Calu3 (cell line): ENCODE data around the gene TUT1. TPM values are rescaled to one million over a fixed set of nuclear protein-coding genes. Genes with fewer than 3 reads are reported as not detected.
"Not testable (repeated sequence)": the region's sequence is repeated elsewhere in the genome, so short reads cannot be mapped to it uniquely, and the experiment has no call there.

Experiments
- BruUV-seq: library from RNA; stranded (reverse); fragments of 400-500 nt; replicated peaks from 2 replicates; lab custom pipeline; 2021; lab: Mats Ljungman, UMichigan
- CTCF ChIA-PET: fragments of 300-600 bp; sonication (Branson Sonifier 250); formaldehyde crosslinking; loops from one replicate; lab custom pipeline; 2022; ENCODE audit warnings: antibody characterized with exemption; lab: Charles Lee
- DNase-seq: peaks from one replicate; pipeline ENCODE4 v3.0.0; 2022
- H3K27ac Mint-ChIP-seq: one replicate; pipeline ENCODE4 v1.8.0; 2022; ENCODE audit warnings: mixed read lengths; ENCODE audit not compliant: unreplicated experiment
- H3K27me3 Mint-ChIP-seq: one replicate; pipeline ENCODE4 v1.8.0; 2022; ENCODE audit warnings: mixed read lengths; ENCODE audit not compliant: unreplicated experiment
- H3K36me3 Mint-ChIP-seq: one replicate; pipeline ENCODE4 v1.8.0; 2022; ENCODE audit warnings: mild to moderate bottlenecking, moderate library complexity, mixed read lengths; ENCODE audit not compliant: insufficient read depth, unreplicated experiment
- H3K4me1 Mint-ChIP-seq: one replicate; pipeline ENCODE4 v1.8.0; 2022; ENCODE audit warnings: mild to moderate bottlenecking, low read depth, mixed read lengths; ENCODE audit not compliant: unreplicated experiment
- H3K4me3 Mint-ChIP-seq: one replicate; pipeline ENCODE4 v1.8.0; 2022; ENCODE audit warnings: mild to moderate bottlenecking, low read depth, moderate library complexity, mixed read lengths; ENCODE audit not compliant: unreplicated experiment
- H3K9me3 Mint-ChIP-seq: one replicate; pipeline ENCODE4 v1.8.0; 2022; ENCODE audit warnings: low read depth, mixed read lengths; ENCODE audit not compliant: unreplicated experiment
- CTCF ChIP-seq: fragments of 200-600 bp; IDR thresholded peaks from one replicate; pipeline ENCODE4 v1.8.0; 2022; ENCODE audit warnings: antibody characterized with exemption; ENCODE audit not compliant: unreplicated experiment
- intact Hi-C: fragments of 100-400 bp; cut with micrococcal nuclease; formaldehyde crosslinking; loops from one replicate; pipeline ENCODE4 v1.10.0; 2022; ENCODE audit not compliant: unreplicated experiment
- total RNA-seq: library from RNA; stranded (reverse); gene quantifications from 2 replicates; pipeline ENCODE4 v1.2.3, GENCODE V29; 2022

Gene TUT1
- total RNA-seq, 1 experiment from 2014 or later, result 21.9 TPM

GRCh38 chr11:62572431-62572830, 18.9 kb downstream of the TUT1 start:
- no peak for DNase-seq
- H3K4me3 Mint-ChIP-seq, result peak overlapping the region; percentile 96
- no peaks in the 10 kb centered on the region for H3K27me3 Mint-ChIP-seq
- peaks cover 57% of the 10 kb centered on the region for H3K4me1 Mint-ChIP-seq
- BruUV-seq, result no TSS peak
- peaks cover 76% of the 10 kb centered on the region for H3K36me3 Mint-ChIP-seq
- TF ChIP-seq CTCF, result no peak
- intact Hi-C loops, result no loop called here
- H3K9me3 Mint-ChIP-seq, result no peaks in the 10 kb centered on the region
- CTCF ChIA-PET, result interaction anchor here (1.1 to 2.4 kb wide), 2 partner anchors 12 to 17 kb away, joined by 3 to 14 read pairs; no protein-coding TSS in a partner anchor
- peak overlapping the region; percentile 99 for H3K27ac Mint-ChIP-seq

GRCh38 chr11:62571493-62571892, 19.8 kb downstream of the TUT1 start:
- H3K9me3 Mint-ChIP-seq, CTCF ChIA-PET, BruUV-seq, H3K27me3 Mint-ChIP-seq, intact Hi-C loops, DNase-seq: not testable (repeated sequence)
- H3K36me3 Mint-ChIP-seq, result peaks cover 85% of the 10 kb centered on the region
- peak overlapping the region; percentile 99 for H3K27ac Mint-ChIP-seq
- peak overlapping the region; percentile 96 for H3K4me3 Mint-ChIP-seq
- H3K4me1 Mint-ChIP-seq, result peaks cover 66% of the 10 kb centered on the region

- Mint-ChIP-seq H3K27ac (peak overlapping the region; percentile 99), H3K36me3 (peaks cover 90% of the 10 kb centered on the region), H3K4me1 (peaks cover 66% of the 10 kb centered on the region), H3K4me3 (peak overlapping the region; percentile 96)
- H3K9me3 Mint-ChIP-seq, H3K27me3 Mint-ChIP-seq, intact Hi-C loops, DNase-seq, BruUV-seq, CTCF ChIA-PET: not testable (repeated sequence)
These were observed 20.4 kb downstream of the TUT1 start for GRCh38 chr11:62570903-62571302.

- Mint-ChIP-seq H3K9me3 (no peaks in the 10 kb centered on the region), H3K27me3 (no peaks in the 10 kb centered on the region), H3K36me3 (peaks cover 91% of the 10 kb centered on the region), H3K27ac (no peak overlapping the region), H3K4me3 (no peak overlapping the region), H3K4me1 (peaks cover 60% of the 10 kb centered on the region)
- CTCF ChIA-PET, result interaction anchor here (0.7 kb wide), 1 partner anchor 1255 kb away, joined by 3 read pairs; no protein-coding TSS in a partner anchor
- intact Hi-C loops, result no loop called here
- BruUV-seq, result no TSS peak
- no peak for DNase-seq
- TF ChIP-seq CTCF, result no peak
These were observed 21.7 kb downstream of the TUT1 start for GRCh38 chr11:62569611-62570010.

- Mint-ChIP-seq H3K9me3 (no peaks in the 10 kb centered on the region), H3K4me1 (peaks cover 46% of the 10 kb centered on the region), H3K27ac (peak overlapping the region; percentile 45), H3K4me3 (peak overlapping the region; percentile 17), H3K27me3 (no peaks in the 10 kb centered on the region), H3K36me3 (peaks cover 84% of the 10 kb centered on the region)
- BruUV-seq, result no TSS peak
- CTCF ChIA-PET, result interaction anchor here (0.9 kb wide), 1 partner anchor 24 kb away, joined by 3 read pairs; no protein-coding TSS in a partner anchor
- intact Hi-C loops, result no loop called here
- no peak for DNase-seq
- TF ChIP-seq CTCF, result no peak
These were observed 24.2 kb downstream of the TUT1 start for GRCh38 chr11:62567018-62567633.
